Fibroblast of peridontal ligament (primary cell): Measurements from ENCODE around the gene PCYT2.

ENCODE experiments used
- DNase-seq: peaks from one replicate; pipeline ENCODE4 v3.0.0-alpha.2; 2010; ENCODE audit errors: extremely low read depth

The PCYT2 gene

GRCh38 chr17:81912441-81913309 is 1.5 kb upstream of the PCYT2 start:
- DNase-seq = no peak

GRCh38 chr17:81911969-81912368 is 770 bp upstream of the PCYT2 start:
- no peak for DNase-seq

- no peak for DNase-seq
These were observed 341 bp downstream of the PCYT2 start for GRCh38 chr17:81910840-81911276.

GRCh38 chr17:81909966-81910839 is 996 bp downstream of the PCYT2 start:
- no peak for DNase-seq

- no peak for DNase-seq
These were observed 2.0 kb downstream of the PCYT2 start for GRCh38 chr17:81909231-81909630.

GRCh38 chr17:81908793-81909192 is 2.4 kb downstream of the PCYT2 start:
- no peak for DNase-seq

- DNase-seq = no peak
These were observed 3.7 kb downstream of the PCYT2 start for GRCh38 chr17:81907219-81908145.

- DNase-seq = no peak
These were observed 4.6 kb downstream of the PCYT2 start for GRCh38 chr17:81906476-81907218.

GRCh38 chr17:81905993-81906392 is 5.2 kb downstream of the PCYT2 start:
- DNase-seq = no peak

GRCh38 chr17:81905424-81905875 is 5.7 kb downstream of the PCYT2 start:
- DNase-seq = no peak

- no peak for DNase-seq
These were observed 6.4 kb downstream of the PCYT2 start for GRCh38 chr17:81904600-81905423.

- DNase-seq = no peak
These were observed 7.2 kb downstream of the PCYT2 start for GRCh38 chr17:81903896-81904599.

- no peak for DNase-seq
These were observed 7.8 kb downstream of the PCYT2 start for GRCh38 chr17:81903415-81903831.

GRCh38 chr17:81902653-81903414 is 8.4 kb downstream of the PCYT2 start:
- no peak for DNase-seq

GRCh38 chr17:81902023-81902652 is 9.1 kb downstream of the PCYT2 start, which contains the start of gene NPB:
TSS of gene NPB (plus strand) at chr17:81902238. CDS start at chr17:81902278, 40 bp downstream.
- no peak for DNase-seq

GRCh38 chr17:81901167-81902022 is 9.8 kb downstream of the PCYT2 start:
- DNase-seq = no peak
